NCI-H1048 (cell line): ENCODE measurements around the gene SERPINH1.
"Not testable (repeated sequence)": the region's sequence is repeated elsewhere in the genome, so short reads cannot be mapped to it uniquely, and the experiment has no call there.

ENCODE experiments used
- DNase-seq: peaks from one replicate; lab custom pipeline; 2025; lab: John Stamatoyannopoulos, UW

The SERPINH1 gene

DNA sequence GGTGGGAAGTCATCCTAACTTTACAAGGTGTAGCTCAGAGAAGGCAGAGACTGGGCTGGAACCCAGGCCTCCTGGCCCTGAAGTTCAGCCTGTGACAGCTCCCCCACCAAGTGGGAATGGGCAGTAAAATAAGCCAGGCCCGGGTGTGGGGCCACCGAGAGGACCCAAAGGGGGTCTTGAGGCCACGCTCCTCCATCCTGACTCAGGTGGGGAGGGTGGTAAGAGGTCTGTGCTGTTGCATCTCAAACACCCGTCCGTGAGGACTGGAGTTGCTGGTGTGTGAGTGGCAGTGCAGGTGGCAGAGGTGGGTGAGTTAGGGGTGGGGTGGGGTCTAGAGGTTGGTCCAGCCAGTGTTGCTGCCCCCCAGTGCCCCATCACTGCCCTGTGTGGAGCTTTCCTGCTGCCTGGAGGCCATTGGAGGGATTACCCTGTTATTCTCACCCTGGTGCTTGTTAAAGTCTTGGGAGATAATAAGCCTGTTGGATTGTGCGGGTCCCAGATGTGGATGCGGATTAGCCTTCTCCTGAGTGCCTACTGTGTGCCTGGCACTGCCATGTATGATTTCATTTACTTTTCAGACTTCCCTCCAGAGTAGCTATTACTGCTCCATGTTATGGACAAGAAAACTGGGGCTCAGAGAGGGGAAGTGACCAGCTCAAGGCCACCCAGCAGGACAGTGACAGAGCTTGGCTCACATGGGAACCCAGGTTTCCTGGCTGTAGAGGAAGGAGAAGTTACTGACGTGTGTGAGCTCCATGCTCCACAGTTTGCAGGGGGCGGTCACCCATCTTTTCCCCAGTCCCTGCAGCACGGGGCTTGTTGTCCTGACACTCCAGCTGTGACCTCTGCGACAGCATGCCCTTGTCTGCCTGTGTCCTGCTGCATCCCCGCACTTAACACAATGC, 12.9 kb downstream of the SERPINH1 start:
- DNase-seq, result no peak

DNA sequence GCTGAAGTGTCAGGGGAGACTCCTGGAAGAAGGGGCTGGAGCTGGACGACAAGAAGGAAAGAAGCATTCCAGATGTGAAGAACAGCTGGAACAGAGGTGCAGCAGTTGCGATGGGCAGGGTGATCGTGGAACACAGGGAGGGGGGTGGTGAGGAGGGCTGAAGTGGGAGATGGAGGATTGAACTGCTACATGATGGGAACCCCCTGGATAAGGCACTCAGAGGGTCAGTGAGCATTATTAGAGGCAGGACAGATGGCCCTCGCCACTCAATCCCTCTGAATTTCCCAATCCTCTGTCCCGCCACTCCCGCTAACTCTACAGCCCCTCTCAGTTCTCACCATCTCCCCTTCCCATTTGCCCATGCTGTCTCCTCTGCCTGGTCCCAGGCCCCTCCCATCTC, 14.0 kb downstream of the SERPINH1 start:
- DNase-seq, result no peak

DNA sequence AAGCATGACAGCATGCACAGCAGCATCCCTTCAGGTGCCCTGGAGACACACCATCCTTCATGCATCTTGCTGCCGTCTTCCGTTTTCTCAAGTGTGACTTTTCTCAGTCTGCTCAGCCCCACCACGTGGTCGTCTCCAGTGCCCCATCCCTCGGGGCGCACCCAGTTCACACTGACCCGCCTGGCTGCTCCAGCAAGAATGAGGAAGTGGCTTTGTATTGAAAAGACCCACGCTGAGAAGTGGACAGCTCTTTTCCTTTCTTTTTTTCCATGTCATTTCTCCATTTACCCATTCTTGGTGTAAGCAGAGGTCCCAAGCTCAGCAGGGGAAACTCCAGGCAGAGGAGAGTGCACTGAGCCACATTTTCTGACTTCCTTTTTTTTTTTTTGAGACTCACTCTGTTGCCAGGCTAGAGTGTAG, 14.5 kb downstream of the SERPINH1 start:
- DNase-seq, result no peak

DNA sequence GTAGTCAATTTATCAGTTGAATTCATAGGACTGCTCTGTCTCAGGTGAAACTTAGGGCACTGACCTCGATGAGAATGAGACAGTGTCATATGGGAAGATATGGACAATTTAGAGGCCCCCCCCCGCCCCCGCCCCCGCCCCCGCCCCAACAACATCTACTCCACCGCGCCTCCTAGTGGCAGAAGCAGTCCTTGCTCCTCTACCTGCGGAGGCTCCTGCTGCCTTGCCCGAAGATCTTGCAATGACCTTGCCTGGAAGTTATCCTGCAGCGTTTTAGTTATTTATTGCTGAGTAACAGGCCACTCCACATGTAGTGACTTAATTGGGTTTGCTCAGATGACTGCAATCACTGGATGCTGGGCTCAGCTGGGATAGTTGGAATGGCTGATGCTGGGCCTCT, 15.2 kb downstream of the SERPINH1 start:
- DNase-seq, result no peak

DNA sequence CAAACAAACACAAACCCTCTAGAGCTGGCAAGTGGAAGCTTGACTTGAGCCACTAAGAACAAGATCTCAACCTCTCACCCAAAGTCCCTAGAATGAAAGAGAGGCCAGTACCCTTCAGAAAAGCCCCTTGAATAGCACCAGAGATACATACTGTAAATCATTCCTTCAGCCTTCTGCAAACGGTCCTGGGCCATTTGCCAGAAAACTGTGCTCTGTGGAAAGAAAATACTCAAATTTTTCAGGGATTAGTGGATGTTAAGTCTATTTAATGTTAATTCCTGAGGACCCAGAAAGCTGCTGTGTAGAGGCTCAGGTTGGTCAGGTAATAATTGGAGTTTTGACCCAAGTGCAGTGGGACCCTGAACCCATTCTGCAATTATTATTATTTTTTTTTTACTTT, 16.9 kb downstream of the SERPINH1 start:
- no peak for DNase-seq

DNA sequence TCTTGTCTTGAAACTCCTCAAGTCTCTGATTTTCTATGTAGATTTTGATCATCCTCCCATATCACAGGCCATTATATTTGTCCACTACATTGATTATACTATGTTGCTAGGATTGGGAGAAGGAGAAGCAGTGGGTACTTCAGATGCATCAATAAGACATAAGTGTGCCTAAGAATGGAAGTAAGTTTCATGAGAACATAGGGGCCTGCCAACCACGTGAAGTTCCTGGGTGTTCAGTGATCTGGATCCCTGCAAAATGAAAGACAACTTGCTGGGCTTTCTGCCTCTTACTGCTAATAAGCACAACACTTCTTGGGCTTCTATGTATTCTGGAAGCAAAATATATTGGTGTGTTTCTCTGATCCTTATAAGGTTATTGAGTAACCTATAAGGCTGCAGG, 17.8 kb downstream of the SERPINH1 start:
- no peak for DNase-seq

DNA sequence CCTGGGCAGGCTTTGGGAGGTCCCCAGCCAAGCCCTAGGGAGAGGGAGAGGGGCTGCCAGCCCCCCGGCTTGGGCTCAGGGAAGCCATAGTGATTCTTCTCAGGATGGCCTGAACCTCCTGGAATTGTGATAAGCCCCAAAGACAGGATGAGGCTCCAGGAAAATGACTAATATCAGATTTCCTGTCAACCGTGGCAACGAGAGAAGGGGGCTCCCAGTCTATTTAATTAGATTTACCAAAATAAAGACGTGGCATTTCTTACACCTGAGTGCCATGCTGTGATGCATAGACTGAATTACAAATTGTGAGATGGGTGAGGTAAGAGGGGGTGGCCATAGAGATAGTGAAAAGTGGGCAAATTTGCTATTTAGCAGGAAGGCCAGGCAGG, 20.4 kb downstream of the SERPINH1 start:
- DNase-seq, result no peak

DNA sequence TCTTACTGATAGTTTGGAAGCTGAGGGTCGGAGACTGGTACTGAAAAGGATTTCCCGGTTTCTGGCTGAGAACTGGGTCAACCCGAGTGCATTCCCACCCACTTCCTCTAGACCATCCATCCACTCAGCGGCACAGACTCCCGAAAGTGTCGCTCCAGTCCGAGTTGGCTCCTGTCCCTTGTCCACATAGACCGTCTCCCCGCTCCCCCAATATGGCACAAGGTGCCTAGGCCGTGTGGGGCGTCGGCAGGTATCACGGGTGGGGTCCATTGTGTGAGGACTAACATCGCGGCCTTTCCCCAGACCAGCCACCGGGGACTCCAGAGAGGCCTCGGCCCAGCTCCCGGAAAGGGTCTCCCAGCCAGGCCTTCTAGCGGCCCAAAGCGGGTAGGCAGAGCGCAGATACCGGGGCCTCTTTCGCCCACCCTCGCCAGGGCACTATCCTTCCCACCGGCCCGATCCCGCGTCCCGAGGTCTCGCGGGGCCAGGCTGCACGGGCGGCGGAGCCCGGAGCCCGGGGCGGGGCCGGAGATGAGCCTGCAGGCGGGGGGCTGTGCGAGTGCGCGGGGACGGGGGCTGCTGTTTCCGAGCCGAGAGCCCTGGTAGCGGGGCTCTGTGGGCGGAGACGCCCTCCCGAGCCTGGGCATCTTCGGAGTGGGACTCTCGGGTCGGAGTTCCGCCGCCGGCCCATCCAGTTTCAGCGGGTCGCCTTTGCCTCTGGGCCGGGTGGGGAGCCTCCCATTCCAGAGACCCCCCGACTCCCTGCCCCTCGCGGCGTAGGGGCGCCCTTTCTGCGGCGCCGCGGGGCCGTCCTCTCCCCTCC, 21.1 kb downstream of the SERPINH1 start:
- DNase-seq, result no peak

DNA sequence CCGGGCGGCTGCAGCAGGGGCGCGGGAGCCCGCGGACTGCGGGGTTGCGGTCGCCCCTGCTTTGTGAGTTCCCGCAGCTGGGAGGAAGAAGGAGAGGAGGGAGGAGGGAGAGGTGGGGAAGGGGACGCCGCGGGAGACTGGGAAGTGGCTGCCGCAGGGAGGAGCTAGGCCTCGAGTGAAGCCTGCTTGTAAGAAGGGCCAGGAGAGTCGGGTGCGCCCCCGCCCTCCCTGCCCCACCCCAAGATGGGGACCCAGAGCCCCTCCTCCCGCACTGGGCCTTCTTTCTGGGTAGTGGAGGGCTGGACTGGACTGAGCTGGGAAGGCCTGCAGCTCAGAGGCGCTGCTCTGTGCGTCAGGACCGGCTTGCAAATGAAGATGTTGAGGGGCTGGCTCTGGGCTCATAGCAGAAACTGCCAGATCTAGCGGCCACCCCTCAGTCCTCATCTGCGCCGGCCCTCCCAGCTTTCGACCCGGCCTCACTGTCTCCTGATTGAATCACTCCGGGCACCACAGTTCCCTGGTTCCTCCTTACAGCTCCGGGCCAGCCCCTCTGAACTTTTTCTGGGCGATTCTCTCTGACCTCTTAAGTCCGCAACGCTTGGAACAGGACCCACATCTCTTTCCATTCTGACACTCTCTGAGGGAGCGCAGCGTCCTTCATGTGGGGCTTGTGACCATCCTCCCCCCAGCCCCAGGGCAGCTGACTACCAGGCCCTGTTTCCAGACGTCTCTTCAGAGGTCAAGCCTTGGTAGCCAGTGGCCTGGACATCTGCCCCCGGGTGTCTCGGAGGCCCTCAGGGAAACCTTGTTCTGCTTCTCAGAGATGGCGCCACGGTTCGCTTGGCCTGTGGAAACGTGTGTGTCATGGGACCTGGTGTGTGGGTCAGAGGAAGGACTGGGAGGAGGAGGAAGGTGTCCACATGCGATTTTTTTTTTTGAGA, 21.9 kb downstream of the SERPINH1 start:
- DNase-seq, result no peak

DNA sequence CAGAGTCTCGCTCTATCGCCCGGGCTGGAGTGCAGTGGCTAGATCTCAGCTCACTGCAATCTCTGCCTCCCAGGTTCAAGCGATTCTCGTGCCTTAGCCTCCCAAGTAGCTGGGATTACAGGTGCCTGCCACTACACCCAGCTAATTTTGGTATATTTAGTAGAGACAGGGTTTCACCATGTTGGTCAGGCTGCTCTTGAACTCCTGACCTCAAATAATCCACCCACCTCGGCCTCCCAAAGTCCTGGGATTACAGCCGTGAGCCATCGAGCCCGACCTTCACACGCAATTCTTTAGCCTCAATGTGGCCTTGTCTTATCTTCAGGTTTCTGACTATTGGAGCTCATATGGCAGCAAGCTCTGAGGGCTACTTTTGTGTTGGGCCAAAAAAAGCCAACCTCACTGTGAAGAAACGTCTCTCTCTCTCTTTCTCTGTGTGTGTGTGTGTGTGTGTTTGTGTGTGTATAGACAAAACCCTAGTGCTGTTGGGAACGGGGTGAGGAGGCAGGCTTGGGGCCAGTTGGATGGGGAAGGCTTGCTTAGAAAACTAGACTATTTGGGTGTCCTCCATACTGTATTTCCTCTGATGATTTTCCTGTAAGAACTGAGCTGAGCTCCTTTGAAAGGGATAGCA, 22.7 kb downstream of the SERPINH1 start:
- not testable (repeated sequence) for DNase-seq

DNA sequence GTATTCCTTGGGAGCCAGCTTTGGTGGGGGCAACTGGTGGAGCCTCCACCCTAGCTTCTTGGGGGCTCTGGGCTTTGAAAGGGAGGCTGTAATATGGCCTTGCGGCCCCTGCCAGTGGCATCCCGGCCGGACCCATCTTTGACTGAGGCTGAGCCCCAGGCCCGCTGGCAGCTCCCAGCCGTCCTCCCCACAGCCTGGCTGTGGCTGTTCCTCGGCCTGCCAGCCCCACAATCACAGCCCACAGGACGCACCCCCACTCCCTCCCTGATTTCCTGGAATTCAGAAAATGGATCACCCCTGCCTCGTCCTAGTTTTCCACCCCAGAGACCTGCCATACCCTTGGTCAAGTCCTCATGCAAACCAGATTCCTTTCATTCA, 23.2 kb downstream of the SERPINH1 start:
- no peak for DNase-seq

DNA sequence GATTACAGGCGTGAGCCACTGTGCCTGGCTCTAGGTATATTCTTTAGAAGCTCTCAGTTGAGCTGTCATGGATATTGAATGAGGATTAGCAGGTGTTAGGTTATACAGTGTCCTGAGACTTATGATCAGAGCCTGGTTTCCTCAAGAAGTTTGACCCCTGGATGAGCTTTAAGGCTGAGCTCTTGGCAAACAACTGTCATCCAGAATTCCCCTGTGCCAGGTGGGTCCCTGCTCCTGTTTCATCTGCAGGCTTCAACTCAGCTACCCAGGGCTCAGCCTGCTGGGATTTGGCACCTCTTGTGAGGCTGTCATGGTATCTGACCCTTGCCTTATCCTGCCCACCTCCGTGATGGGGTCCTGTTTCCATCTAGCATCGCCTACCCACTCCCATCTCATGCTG, 24.3 kb downstream of the SERPINH1 start:
- DNase-seq, result no peak

DNA sequence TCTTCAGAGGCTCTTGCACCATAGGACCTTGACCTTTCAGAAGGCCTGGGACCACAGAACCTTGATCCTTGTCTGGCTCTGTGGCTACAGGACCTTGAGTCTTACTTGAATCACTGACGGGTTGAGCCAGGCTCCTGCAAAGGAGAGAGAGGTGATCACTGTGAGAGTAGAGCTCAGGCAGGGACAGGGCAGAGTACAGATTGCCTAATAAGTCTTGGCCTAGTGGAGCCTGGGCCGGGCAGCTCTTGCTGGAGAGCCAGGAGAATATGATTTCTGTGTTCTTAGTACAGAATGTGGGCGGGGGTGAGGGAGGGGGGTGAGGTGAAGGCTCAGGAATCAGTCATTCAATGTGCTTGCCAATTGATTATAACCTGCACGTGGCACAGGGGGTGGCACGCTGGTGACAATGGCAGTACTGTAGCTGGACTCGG, 26.0 kb downstream of the SERPINH1 start:
- DNase-seq, result no peak

DNA sequence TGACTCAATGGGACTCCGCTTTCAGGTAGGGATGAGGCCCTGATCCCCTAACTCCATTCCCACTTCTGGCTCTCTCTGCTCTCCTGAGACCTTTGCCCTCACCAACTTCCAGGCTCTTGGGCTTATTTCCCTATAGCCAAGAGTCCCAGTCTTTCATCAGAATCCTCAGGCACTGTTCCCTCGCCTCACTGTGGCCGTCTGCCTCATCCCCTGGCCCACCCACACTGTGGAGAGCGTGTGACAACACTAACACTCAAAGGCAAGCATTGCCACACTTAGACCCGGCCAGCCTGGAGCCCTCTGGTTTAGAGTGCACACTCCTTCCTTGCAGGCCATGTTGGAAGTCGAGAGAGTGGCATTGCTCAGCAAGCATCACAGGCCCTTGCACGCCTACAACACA, 27.0 kb downstream of the SERPINH1 start:
- DNase-seq, result no peak

DNA sequence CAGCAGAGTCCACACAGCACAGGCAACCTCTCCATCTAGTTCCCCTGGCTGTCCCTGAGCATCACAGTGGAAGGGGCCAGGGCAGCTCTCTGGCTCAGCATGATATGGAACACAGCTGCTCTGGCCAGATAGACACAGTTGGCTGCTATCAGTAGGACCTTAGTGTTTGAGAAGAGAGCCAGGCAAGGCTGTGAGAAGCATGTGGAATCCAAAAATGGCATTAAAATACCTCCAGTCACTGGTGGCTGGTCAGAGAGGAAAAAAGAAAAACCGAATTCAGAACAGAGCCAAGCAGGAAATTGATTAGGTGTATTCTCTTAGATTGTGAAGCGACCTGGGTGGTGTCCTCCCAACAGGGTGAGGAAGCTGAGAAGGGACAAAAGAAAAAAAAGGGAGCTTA, 27.9 kb downstream of the SERPINH1 start:
- no peak for DNase-seq

DNA sequence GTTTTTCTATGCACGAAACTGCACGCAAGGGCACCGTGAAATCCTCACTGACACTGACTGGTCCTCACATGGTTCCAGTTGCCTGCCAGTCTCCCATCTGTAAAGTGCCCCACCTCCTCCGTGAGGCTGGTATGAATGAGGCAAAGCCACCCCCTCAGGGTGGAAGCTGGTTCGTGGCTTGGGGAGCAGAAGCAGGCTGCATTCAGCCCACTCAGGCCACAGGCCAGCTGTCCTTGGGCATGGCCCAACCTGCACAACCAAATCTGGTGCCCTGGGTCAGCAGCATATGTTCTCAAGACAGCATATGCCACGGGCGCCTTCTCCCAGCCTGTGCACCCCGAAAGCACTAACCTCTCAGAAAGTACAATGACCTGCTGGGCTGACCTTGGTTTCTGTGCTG, 29.3 kb downstream of the SERPINH1 start:
- no peak for DNase-seq

DNA sequence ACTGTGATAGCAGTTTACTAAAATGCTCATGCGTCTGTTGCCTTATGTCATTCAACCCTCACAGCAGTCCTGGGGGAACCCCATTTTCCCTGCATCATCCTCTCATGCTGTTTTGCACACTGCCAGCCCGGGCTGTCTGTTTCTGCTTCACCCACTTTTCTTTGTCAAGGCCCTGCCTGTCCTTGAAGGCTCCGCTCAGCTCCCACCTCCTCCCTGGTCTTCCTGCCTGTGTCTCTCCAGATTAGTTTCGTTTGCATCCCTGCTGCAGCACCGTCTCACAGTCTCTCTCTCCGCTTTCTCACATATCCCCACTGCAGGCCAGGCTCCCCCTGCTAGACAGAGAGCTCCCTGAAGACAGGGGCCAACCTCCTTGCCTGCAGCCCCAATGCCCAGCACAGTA, 29.9 kb downstream of the SERPINH1 start:
- DNase-seq, result no peak

DNA sequence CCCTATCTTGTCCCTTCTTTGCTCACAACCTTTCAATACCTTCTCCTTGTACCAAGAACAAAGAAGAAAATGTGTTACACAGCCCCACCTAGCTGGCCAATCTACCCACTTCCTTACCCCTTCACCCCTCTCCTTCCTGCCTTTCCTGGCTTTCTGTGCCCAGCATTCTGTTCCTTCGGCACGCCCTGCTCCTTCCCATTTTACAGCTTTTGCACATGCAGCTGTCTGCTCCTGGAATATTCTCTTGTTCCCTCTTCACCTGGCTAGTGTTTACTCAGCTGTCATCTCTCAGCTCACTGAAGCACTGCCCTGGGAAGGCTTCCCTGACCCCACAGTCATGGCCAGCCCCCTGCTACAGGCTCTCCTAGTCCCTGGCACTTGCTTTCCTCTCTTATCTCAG, 30.7 kb downstream of the SERPINH1 start:
- DNase-seq, result no peak

DNA sequence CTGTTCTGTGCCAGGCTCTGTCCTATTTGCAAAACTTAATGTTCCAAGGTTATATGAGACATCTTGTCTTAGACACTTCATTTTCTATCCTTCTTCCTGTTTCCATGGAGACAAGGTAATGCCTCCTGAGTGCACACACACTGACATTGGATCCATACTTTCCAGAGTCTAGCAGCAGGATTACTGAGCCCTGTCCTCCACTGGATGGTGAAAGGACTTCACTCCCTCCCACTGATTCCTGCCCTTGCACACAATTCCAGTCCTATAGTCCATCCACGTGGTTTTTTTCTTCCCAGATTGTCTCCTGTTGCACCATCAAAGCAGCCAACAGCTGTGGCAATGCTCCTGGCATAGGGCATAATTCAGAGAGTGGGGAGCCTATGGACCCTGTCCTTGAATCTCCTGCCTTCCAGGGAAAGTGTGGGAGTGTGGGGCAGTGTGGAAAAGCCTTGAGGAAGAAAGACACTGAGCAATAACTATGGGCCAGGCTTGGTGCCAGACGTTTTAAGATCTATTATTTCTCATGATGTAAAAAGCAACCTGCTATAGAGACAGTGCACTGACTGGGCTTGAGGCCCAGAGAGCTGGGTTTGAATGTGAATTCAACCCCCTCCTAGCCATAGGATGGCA, 31.3 kb downstream of the SERPINH1 start:
- no peak for DNase-seq

DNA sequence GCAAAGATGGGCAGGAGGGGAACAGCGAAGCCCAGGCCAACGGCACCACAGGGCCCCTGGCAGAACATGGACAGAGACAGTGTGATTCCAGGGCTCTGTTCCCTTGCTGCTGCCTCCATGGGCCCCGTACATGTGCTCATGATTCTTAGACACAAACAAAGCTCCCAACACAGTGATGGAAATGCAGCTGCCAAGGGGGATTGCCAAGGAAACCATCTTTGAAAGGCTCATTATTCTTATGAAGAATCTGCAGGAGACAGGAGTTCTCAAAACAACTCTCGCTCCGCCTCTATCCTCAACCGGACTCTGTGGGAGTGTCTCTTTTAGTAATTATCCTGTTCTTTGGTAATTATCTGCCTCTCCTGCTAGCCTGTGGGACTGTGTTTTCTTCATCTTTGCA, 32.2 kb downstream of the SERPINH1 start:
- DNase-seq, result no peak

DNA sequence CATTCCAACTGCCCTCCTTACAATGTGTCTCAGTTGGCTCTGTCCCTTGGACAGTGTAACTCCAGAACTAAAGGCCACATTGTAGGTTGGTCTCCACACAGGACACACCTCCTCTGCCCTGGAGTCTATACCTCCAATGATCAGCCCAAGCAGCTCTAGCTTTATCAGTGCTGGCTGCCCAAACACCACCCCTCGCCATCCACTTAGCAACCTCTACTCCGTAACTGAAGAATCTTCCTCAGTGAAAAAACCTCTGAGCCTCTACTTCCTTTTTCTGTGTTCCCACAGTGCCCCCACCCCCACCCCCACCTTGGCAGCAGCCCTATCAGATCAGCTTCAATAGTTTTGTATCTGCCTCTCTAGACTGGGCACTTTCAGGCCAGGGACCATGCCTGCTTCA, 33.4 kb downstream of the SERPINH1 start:
- no peak for DNase-seq
